Progenitor cell of endocrine pancreas (in vitro differentiated cells): ENCODE data around the gene CAPS. TPM values are rescaled to one million over a fixed set of nuclear protein-coding genes. Genes with fewer than 3 reads are reported as not detected.

Source experiments
- DNase-seq: peaks from one replicate; pipeline ENCODE4 v3.0.0; 2021; ENCODE audit warnings: low spot score; ENCODE audit not compliant: unreplicated experiment
- H3K27ac Mint-ChIP-seq: 2 replicates; pipeline ENCODE4 v1.8.0; 2021; ENCODE audit warnings: mild to moderate bottlenecking, moderate library complexity, mixed read lengths
- H3K27me3 Mint-ChIP-seq: 2 replicates; pipeline ENCODE4 v1.8.0; 2021; ENCODE audit warnings: mixed read lengths
- H3K36me3 Mint-ChIP-seq: 2 replicates; pipeline ENCODE4 v1.8.0; 2022; ENCODE audit warnings: mixed read lengths; ENCODE audit not compliant: insufficient read depth
- H3K4me1 Mint-ChIP-seq: 2 replicates; pipeline ENCODE4 v1.8.0; 2021; ENCODE audit warnings: low read depth, mixed read lengths
- H3K4me3 Mint-ChIP-seq: 2 replicates; pipeline ENCODE4 v1.8.0; 2021; ENCODE audit warnings: low read depth, mild to moderate bottlenecking, moderate library complexity, mixed read lengths
- H3K9me3 Mint-ChIP-seq: 2 replicates; pipeline ENCODE4 v1.8.0; 2021; ENCODE audit warnings: low read depth, mixed read lengths
- total RNA-seq: library from RNA; stranded (reverse); gene quantifications from 2 replicates; pipeline ENCODE4 v1.2.1, GENCODE V29; 2021
- TF ChIP-seq, protein P1 (sequence below): fragments of 200-600 bp; sonication (generic); IDR thresholded peaks from one replicate; pipeline ENCODE4 v1.5.0; 2021; ENCODE audit warnings: antibody characterized with exemption, mild to moderate bottlenecking; ENCODE audit not compliant: unreplicated experiment

The CAPS gene
- total RNA-seq, 1 donor from 2014 or later = 22.5 TPM

DNA sequence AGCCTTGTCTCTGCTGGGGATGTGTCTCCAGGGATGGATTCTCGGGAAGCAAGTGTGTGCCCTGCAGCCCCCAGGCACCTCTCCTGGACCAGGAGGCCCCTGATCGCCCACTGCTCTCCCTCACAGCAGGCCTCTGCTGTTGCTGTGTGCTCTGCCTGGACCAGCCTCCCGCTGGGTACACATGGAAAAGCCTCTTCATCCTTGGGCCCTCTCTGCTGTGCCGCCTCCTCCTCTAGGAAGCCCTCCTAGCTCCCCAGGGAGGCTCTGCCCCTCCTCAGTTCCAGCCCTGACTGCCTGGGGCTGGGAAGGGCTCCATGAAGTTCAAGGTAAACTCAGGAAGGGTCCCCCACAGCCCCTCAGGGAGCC, 22.5 kb upstream of the CAPS start:
- no peaks in the 10 kb centered on the region for H3K9me3 Mint-ChIP-seq
- H3K36me3 Mint-ChIP-seq = peaks cover 2% of the 10 kb centered on the region
- no peak overlapping the region for H3K27ac Mint-ChIP-seq
- peaks cover 17% of the 10 kb centered on the region for H3K27me3 Mint-ChIP-seq
- TF ChIP-seq, protein P1, sequence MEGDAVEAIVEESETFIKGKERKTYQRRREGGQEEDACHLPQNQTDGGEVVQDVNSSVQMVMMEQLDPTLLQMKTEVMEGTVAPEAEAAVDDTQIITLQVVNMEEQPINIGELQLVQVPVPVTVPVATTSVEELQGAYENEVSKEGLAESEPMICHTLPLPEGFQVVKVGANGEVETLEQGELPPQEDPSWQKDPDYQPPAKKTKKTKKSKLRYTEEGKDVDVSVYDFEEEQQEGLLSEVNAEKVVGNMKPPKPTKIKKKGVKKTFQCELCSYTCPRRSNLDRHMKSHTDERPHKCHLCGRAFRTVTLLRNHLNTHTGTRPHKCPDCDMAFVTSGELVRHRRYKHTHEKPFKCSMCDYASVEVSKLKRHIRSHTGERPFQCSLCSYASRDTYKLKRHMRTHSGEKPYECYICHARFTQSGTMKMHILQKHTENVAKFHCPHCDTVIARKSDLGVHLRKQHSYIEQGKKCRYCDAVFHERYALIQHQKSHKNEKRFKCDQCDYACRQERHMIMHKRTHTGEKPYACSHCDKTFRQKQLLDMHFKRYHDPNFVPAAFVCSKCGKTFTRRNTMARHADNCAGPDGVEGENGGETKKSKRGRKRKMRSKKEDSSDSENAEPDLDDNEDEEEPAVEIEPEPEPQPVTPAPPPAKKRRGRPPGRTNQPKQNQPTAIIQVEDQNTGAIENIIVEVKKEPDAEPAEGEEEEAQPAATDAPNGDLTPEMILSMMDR = no peak
- H3K4me1 Mint-ChIP-seq = no peaks in the 10 kb centered on the region
- H3K4me3 Mint-ChIP-seq = no peak overlapping the region
- DNase-seq = no peak

DNA sequence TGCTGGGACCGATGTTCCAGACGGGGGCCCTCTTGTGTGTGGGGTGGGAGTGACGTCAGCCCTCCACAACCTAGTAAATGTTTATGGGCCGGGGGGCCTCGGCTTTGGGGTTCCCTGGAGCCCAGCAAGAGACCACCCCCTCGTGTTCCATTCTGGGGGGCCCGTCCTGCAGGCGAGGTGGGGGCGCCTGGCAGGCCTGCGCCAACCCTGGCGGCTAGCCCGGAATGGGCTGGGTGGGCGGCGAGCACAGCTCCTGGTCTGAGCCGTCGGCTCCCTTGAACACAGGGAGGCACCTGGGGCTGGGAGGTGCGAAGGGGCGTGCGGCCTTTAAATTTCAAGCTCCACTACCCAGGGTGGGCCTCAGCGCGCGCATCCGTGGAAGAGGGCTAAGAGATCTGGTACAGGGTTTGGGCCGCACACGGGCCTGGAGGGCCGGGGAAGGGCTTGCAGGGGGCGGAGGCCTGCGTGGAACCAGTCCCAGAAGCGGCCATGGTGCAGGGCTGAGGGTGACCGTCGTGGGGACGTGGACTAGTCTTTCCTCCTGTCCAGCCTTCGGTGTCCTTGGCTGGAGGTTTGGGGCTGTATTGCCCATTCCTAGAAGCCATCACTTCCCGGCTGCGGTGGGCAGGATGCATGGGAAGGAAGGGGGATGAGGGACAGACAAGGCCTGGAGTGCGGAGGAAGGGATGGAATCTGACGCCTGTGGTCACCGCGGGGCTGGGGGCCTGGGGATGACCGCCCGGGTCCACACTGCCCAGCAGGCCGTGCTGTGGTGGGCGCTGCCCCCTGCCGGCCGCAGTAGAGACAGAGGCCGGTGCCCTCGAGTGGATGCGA, 21.9 kb upstream of the CAPS start:
- H3K9me3 Mint-ChIP-seq = no peaks in the 10 kb centered on the region
- H3K4me1 Mint-ChIP-seq = no peaks in the 10 kb centered on the region
- DNase-seq = peak; percentile 47
- no peak overlapping the region for H3K27ac Mint-ChIP-seq
- H3K27me3 Mint-ChIP-seq = peaks cover 17% of the 10 kb centered on the region
- H3K36me3 Mint-ChIP-seq = peaks cover 2% of the 10 kb centered on the region
- no peak overlapping the region for H3K4me3 Mint-ChIP-seq
- TF ChIP-seq, protein P1 = peak; percentile 92

DNA sequence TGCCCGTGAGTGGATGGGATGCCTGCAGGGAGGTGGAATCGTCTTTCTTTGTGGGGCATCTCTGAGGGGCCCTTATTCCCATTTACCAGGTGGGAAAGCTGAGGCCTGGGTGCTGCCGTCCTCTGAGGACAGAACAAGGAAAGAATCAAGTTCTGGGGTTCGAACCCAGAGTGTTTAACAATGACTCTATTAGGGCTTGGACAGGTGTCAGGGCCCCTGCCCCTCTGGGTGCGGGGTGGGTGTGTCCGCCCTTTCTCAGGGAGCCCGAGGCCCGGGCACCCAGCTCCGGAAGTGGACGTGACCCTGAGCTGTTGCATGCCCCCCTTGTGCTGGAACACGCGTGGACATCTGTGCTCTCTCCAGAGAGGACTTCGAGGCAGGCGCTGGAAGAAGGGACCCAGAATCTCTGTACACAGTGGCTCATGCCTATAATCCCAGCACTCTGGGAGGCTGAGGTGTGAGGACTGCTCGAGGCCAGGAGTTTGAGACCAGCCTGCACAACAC, 21.2 kb upstream of the CAPS start:
- Mint-ChIP-seq H3K36me3 (peaks cover 2% of the 10 kb centered on the region), H3K27me3 (peaks cover 17% of the 10 kb centered on the region), H3K9me3 (no peaks in the 10 kb centered on the region), H3K4me3 (no peak overlapping the region), H3K27ac (no peak overlapping the region), H3K4me1 (no peaks in the 10 kb centered on the region)
- TF ChIP-seq, protein P1 = no peak
- no peak for DNase-seq

DNA sequence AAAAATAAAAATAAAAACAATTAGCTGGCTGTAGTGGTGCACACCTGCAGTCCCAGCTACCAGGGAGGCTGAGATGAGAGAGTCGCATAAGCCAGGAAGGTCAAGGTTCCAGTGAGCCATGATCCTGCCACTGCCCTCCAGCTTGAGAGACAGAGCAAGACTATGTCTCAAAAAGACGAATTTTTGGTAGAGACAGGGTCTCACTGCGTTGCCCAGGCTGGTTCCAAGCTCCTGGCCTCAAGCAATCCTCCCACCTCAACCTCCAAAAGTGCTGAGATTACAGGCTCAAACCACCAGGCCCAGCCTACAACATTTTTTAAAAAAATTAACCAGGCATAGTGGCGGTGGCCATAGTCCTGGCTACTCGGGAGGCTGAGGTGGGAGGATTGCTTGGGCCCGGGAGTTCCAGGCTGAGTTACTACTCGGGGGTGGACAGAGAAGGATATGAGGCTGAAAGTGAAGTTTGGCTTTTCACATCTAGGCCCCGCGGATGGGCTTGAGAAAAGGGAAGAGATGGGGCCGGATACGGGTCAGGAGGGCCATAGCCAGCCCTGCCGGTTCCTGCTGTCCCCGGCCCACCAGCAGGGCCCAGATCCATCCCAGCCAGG, 20.7 kb upstream of the CAPS start:
- no peak overlapping the region for H3K4me3 Mint-ChIP-seq
- DNase-seq = no peak
- TF ChIP-seq, protein P1 = no peak

DNA sequence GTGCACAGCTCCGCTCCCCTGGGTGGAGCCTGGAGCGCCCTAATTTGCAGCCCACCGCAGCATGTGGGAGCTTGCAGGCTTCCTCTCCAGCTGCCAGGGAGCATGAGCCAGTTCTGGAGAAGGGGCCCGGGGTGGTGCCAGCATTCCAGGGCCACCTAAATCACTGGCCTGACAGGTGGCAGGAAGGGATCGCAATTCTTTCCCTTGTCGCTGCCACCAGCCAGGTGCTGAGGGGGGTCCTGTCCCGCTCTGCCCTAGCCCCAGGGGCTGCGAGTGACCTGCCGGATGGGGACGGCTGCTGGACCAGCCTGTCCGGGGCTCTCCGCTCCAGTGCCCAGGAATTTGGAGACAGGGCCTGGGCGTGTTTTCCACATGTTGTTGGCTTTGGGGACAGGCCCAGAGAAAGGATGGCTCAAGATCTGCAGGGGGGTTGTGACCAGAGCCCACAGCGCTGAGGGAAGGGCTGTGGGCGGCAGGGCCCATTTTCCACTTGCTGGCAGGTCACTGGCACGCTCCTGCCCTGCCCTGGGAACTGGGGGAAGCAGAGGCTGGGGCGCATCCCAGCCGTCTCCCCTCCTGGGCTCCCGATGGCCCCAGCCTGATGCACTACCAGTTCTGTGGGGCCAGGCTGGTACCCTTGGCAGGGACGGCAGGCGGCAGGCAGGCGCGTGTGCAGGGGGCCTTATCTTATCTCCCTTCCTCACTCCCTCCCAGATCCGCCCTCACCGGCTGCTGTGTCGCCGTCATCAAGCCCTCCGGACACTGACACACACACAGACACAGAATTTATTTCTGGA, 19.9 kb upstream of the CAPS start:
- TF ChIP-seq, protein P1 = no peak
- Mint-ChIP-seq H3K27ac (no peak overlapping the region), H3K4me3 (no peak overlapping the region), H3K9me3 (no peaks in the 10 kb centered on the region), H3K4me1 (no peaks in the 10 kb centered on the region), H3K27me3 (peaks cover 13% of the 10 kb centered on the region), H3K36me3 (peaks cover 2% of the 10 kb centered on the region)
- DNase-seq = no peak

More for the DNA sequence above, 20.7 kb upstream of the CAPS start:
- Mint-ChIP-seq H3K27me3 (peaks cover 14% of the 10 kb centered on the region), H3K9me3 (no peaks in the 10 kb centered on the region), H3K4me1 (no peaks in the 10 kb centered on the region), H3K36me3 (peaks cover 2% of the 10 kb centered on the region), H3K27ac (no peak overlapping the region)
